Breast epithelium (tissue), 4 donors: ENCODE measurements around the gene MBLAC1. TPM values are rescaled to one million over a fixed set of nuclear protein-coding genes. Genes with fewer than 3 reads are reported as not detected.

Source experiments
- DNase-seq, 2 donors: peaks; one replicate each; pipeline ENCODE4 v3.0.0-alpha.2; 2019; ENCODE audit warnings: low spot score in 2 of 2
- H3K27ac ChIP-seq, 2 donors: fragments of 200-600 bp; sonication (generic) in 1 of 2; one replicate each; pipeline ENCODE4 v1.5.1; 2016 to 2019; ENCODE audit warnings: mild to moderate bottlenecking in 1 of 2
- H3K27me3 ChIP-seq, 2 donors: fragments of 200-600 bp; sonication (generic) in 1 of 2; one replicate each; pipeline versions ENCODE4 v1.5.1 to v1.6.0; 2017 to 2019; ENCODE audit warnings: control low read depth in 1 of 2, mild to moderate bottlenecking in 1 of 2
- H3K36me3 ChIP-seq: fragments of 200-600 bp; one replicate; pipeline ENCODE4 v1.5.1; 2019
- H3K4me1 ChIP-seq, 2 donors: fragments of 200-600 bp; sonication (generic); one replicate each; pipeline ENCODE4 v1.5.1; 2016 to 2019; ENCODE audit warnings: control low read depth in 1 of 2
- H3K4me3 ChIP-seq, 3 donors: fragments of 200-600 bp; sonication (generic); 1 replicate in 2 of 3; 2 replicates in 1 of 3; pipeline ENCODE4 v1.5.1; 2016 to 2019; ENCODE audit warnings: mild to moderate bottlenecking in 3 of 3, moderate library complexity in 2 of 3
- H3K9me3 ChIP-seq, 2 donors: fragments of 200-600 bp; sonication (generic) in 1 of 2; one replicate each; pipeline ENCODE4 v1.5.1; 2016 to 2019; ENCODE audit warnings: control low read depth in 1 of 2
- POLR2A ChIP-seq: fragments of 450-650 bp; IDR thresholded peaks from one replicate; pipeline ENCODE4 v1.6.1; 2016; ENCODE audit warnings: antibody characterized with exemption, mild to moderate bottlenecking, moderate library complexity
- POLR2AphosphoS5 ChIP-seq, 3 donors: sonication (generic); formaldehyde crosslinking; IDR thresholded peaks; one replicate each; pipeline ENCODE4 v1.6.1; 2017; ENCODE audit warnings: antibody characterized with exemption in 3 of 3
- intact Hi-C: fragments of 100-400 bp; cut with DNase I; formaldehyde crosslinking; loops from one replicate; pipeline ENCODE4 v1.15.1; 2023; ENCODE audit warnings: low total_unique reads
- total RNA-seq, 3 donors: library from RNA; depleted of rRNA; stranded (reverse); fragments of >200 nt; gene quantifications; one replicate each; pipeline ENCODE4 v1.1.0, GENCODE V29; 2016
- TF ChIP-seq, protein P1 (sequence below), 3 donors: fragments of 450-650 bp; IDR thresholded peaks; one replicate each; pipeline ENCODE4 v1.5.1; 2016 to 2017; ENCODE audit warnings: antibody characterized with exemption in 3 of 3, mild to moderate bottlenecking in 3 of 3, moderate library complexity in 3 of 3

Gene MBLAC1
- total RNA-seq, 3 donors from 2014 or later = 2.7 to 6.9 (median 4.5) TPM

DNA sequence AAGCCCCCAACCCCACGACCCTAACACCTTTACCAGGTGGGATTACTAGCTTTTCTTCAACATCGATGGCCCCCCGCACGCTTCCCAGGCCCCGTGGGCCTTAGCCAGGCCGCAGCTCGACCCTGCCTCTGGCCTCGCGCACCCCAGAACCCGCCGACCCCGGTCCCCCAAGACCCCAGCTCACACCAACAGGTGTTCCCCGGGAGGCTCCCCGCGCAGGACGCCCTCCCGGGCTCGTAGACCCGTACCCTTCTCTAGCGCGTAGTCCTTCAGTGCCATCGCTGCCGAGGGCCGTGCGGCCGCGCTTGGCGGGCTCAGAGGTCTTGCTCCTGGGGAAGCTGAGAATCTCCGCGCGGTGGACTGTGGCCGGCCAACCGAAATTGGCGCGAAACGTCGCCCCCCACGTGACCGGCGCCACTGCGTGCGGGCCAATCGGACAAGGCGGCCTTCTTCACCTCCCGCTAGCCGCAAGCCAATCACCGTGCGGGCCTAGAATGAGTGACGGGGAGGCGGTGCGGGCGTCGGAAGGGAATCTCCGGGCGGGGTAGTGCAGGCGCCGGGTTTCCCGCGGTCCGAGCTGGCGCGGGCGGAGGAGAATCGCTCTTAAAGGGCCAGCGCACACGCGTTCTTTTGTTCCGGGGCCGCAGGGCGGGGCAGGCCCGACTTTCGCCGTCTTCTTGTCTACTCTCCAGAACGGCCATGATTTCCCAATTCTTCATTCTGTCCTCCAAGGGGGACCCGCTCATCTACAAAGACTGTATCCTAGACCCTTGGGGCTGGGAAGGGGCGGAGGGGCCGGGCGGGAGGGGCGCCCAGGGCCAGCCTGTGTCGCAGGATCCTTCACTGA lies 25.5 kb upstream of the MBLAC1 start, which contains the start of the genes AP4M1 and MCM7:
Gene AP4M1 (plus strand): TSS at position 628 of the 847 bp plus-strand sequence. CDS start 72 bp downstream, at position 700.
Gene MCM7 (minus strand): TSS at position 382 of the 847 bp plus-strand sequence. CDS start 103 bp downstream, at position 279.
- peak within 1 kb of the TSS; percentile 95 to 96 for H3K27ac ChIP-seq
- no peaks in the 10 kb centered on the region for H3K36me3 ChIP-seq
- peak; percentile 98 to 99 for DNase-seq
- intact Hi-C loops = no loop called here
- H3K27me3 ChIP-seq = no peaks in the 10 kb centered on the region
- no peaks in the 10 kb centered on the region for H3K9me3 ChIP-seq
- peak within 1 kb of the TSS; percentile 80 to 88 (median 86) for H3K4me3 ChIP-seq
- TF ChIP-seq POLR2AphosphoS5 (IDR thresholded peaks at IDR 0.05) = peak in 2 of 3 donors; percentile 45 to 58
- TF ChIP-seq POLR2A = peak; percentile 14
- TF ChIP-seq, protein P1, sequence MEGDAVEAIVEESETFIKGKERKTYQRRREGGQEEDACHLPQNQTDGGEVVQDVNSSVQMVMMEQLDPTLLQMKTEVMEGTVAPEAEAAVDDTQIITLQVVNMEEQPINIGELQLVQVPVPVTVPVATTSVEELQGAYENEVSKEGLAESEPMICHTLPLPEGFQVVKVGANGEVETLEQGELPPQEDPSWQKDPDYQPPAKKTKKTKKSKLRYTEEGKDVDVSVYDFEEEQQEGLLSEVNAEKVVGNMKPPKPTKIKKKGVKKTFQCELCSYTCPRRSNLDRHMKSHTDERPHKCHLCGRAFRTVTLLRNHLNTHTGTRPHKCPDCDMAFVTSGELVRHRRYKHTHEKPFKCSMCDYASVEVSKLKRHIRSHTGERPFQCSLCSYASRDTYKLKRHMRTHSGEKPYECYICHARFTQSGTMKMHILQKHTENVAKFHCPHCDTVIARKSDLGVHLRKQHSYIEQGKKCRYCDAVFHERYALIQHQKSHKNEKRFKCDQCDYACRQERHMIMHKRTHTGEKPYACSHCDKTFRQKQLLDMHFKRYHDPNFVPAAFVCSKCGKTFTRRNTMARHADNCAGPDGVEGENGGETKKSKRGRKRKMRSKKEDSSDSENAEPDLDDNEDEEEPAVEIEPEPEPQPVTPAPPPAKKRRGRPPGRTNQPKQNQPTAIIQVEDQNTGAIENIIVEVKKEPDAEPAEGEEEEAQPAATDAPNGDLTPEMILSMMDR (IDR thresholded peaks at IDR 0.05) = no peak
- peaks cover 0 to 18% of the 10 kb centered on the region in 2 donors for H3K4me1 ChIP-seq

DNA sequence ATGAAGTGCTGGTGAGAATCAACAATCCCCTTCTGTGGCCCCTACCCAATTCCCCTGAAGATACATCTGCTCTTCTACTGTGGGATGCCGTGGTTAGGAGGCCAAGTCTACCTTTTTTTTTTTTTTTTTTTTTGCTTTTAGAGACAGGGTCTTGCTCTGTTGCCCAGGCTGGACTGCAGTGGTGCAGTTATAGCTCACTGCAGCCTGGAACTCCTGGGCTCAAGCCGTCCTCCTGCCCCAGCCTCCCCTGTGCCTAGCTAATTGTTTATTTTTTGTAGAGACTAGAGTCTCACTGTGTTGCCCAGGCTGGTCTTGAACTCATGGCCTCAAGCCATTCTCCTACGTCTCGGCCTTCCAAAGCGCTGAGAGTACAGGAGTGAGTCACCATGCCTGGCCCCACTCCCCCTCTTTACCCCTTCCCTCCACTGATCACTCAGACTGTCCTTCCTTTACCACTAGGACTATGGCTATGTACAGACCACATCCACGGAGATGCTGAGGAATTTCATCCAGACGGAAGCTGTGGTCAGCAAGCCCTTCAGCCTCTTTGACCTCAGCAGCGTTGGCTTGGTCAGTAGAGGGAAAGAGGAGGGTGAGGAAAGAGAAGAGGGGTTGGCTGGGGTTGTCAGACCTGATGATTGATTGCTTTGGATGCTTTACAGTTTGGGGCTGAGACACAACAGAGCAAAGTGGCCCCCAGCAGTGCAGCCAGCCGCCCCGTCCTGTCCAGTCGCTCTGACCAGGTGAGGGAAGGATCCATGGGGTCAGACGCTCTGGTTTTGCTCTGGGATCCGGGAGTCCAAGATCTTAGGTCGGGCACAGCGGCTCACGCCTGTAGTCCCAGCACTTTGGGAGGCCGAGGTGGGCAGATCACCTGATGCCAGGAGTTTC lies 23.6 kb upstream of the MBLAC1 start:
- Histone ChIP-seq H3K4me3 (no peak overlapping the region), H3K9me3 (no peaks in the 10 kb centered on the region), H3K27ac (no peak overlapping the region), H3K36me3 (no peaks in the 10 kb centered on the region), H3K4me1 (peaks cover 0 to 18% of the 10 kb centered on the region in 2 donors), H3K27me3 (no peaks in the 10 kb centered on the region)
- DNase-seq = no peak
- intact Hi-C loops = no loop called here
- TF ChIP-seq POLR2A = no peak

DNA sequence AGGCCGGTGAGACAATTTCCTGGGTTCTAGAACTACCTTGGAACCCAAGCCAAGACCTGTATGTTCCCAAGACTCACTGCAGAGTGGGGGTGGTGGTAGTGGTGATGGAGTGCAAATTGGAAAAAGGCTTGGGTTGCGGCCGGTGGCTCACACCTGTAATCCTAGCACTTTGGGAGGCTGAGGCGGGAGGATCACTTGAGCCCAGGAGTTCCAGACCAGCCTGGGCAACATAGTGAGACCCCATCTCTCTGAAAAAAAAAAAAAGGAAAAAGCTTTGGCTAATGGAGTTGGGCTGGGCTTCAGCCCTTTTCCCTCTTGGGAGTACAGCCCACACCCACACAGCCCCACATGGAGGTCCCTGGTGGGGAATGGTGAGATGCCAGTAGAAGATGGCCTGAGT lies 21.2 kb upstream of the MBLAC1 start:
- TF ChIP-seq, protein P1 (IDR thresholded peaks at IDR 0.05) = no peak
- TF ChIP-seq POLR2AphosphoS5 (IDR thresholded peaks at IDR 0.05) (no peak), POLR2A (no peak)
- Histone ChIP-seq H3K36me3 (no peaks in the 10 kb centered on the region), H3K27ac (no peak overlapping the region), H3K4me1 (peaks cover 0 to 6% of the 10 kb centered on the region in 2 donors), H3K27me3 (no peaks in the 10 kb centered on the region), H3K4me3 (no peak overlapping the region), H3K9me3 (no peaks in the 10 kb centered on the region)
- no peak for DNase-seq
- intact Hi-C loops = no loop called here

- TF ChIP-seq, protein P1 (IDR thresholded peaks at IDR 0.05) = no peak
- TF ChIP-seq POLR2AphosphoS5 (IDR thresholded peaks at IDR 0.05) = no peak
- no peak for TF ChIP-seq POLR2A
- no peak overlapping the region for H3K4me3 ChIP-seq
- H3K27me3 ChIP-seq = no peaks in the 10 kb centered on the region
- intact Hi-C loops = no loop called here
- DNase-seq = no peak
- peaks cover 0 to 6% of the 10 kb centered on the region in 2 donors for H3K4me1 ChIP-seq
- H3K36me3 ChIP-seq = no peaks in the 10 kb centered on the region
- H3K27ac ChIP-seq = no peak overlapping the region
- H3K9me3 ChIP-seq = no peaks in the 10 kb centered on the region
Measured at GRCh38 chr7:100106633-100107032, 20.1 kb upstream of the MBLAC1 start.

- Histone ChIP-seq H3K4me1 (peaks cover 0 to 5% of the 10 kb centered on the region in 2 donors), H3K36me3 (no peaks in the 10 kb centered on the region), H3K9me3 (no peaks in the 10 kb centered on the region), H3K27ac (no peak overlapping the region), H3K4me3 (no peak overlapping the region), H3K27me3 (no peaks in the 10 kb centered on the region)
- TF ChIP-seq POLR2AphosphoS5 (IDR thresholded peaks at IDR 0.05) (no peak), POLR2A (no peak)
- TF ChIP-seq, protein P1 (IDR thresholded peaks at IDR 0.05) = no peak
- intact Hi-C loops = no loop called here
- no peak for DNase-seq
Measured at GRCh38 chr7:100107125-100107737, 19.5 kb upstream of the MBLAC1 start.
